ENCODE results near the gene RAB43. TPM values are rescaled to one million over a fixed set of nuclear protein-coding genes. Genes with fewer than 3 reads are reported as not detected.

Gene RAB43
- total and polyA plus RNA-seq, 3 donors from 2014 or later, result 12.4 to 28.2 (median 27.2) TPM

GRCh38 chr3:129107793-129108192 is 13.8 kb downstream of the RAB43 start:
- Histone ChIP-seq H3K27ac (no peak overlapping the region), H3K27me3 (no peaks in the 10 kb centered on the region), H3K4me1 (peaks cover 27% of the 10 kb centered on the region), H3K36me3 (ENCODE audit: low read depth, missing control alignments) (no peaks in the 10 kb centered on the region), H3K9me3 (no peaks in the 10 kb centered on the region), H3K4me3 (no peak overlapping the region)
- no peak for DNase-seq
- 89 to 91% methylated on average over 8 of the region's 8 CpGs for WGBS, 2 donors
- TF ChIP-seq POLR2A (IDR thresholded peaks at IDR 0.05) (no peak), CTCF (IDR thresholded peaks at IDR 0.05) (no peak)
- intact Hi-C loops (cut with DNase I; ENCODE audit: low total_unique reads), result no loop called here

- no peaks in the 10 kb centered on the region for H3K27me3 ChIP-seq
- DNase-seq, result no peak
- intact Hi-C loops (cut with DNase I; ENCODE audit: low total_unique reads), result no loop called here
- H3K27ac ChIP-seq, result no peak overlapping the region
- no peak overlapping the region for H3K4me3 ChIP-seq
- WGBS, 2 donors, result 75 to 77% methylated on average over 14 to 19 of the region's 19 CpGs
- H3K9me3 ChIP-seq, result no peaks in the 10 kb centered on the region
- H3K36me3 ChIP-seq (ENCODE audit: low read depth, missing control alignments), result no peaks in the 10 kb centered on the region
- H3K4me1 ChIP-seq, result peaks cover 28% of the 10 kb centered on the region
- no peak for TF ChIP-seq CTCF (IDR thresholded peaks at IDR 0.05)
- TF ChIP-seq POLR2A (IDR thresholded peaks at IDR 0.05), result no peak
Observed at GRCh38 chr3:129106866-129107565, 14.6 kb downstream of the RAB43 start.

GRCh38 chr3:129106320-129106719 is 15.3 kb downstream of the RAB43 start:
- Histone ChIP-seq H3K4me3 (no peak overlapping the region), H3K27me3 (no peaks in the 10 kb centered on the region), H3K27ac (no peak overlapping the region), H3K36me3 (ENCODE audit: low read depth, missing control alignments) (no peaks in the 10 kb centered on the region), H3K4me1 (peaks cover 35% of the 10 kb centered on the region), H3K9me3 (no peaks in the 10 kb centered on the region)
- 70 to 83% methylated on average over 5 of the region's 5 CpGs for WGBS, 2 donors
- peak; percentile 42 for DNase-seq
- TF ChIP-seq CTCF (IDR thresholded peaks at IDR 0.05) (no peak), POLR2A (IDR thresholded peaks at IDR 0.05) (no peak)
- intact Hi-C loops (cut with DNase I; ENCODE audit: low total_unique reads), result no loop called here

GRCh38 chr3:129105862-129106261 is 15.7 kb downstream of the RAB43 start:
- intact Hi-C loops (cut with DNase I; ENCODE audit: low total_unique reads), result no loop called here
- Histone ChIP-seq H3K9me3 (no peaks in the 10 kb centered on the region), H3K4me3 (no peak overlapping the region), H3K36me3 (ENCODE audit: low read depth, missing control alignments) (no peaks in the 10 kb centered on the region), H3K4me1 (peaks cover 36% of the 10 kb centered on the region), H3K27me3 (no peaks in the 10 kb centered on the region), H3K27ac (no peak overlapping the region)
- WGBS, 2 donors, result 38 to 39% methylated on average over 4 of the region's 4 CpGs
- no peak for DNase-seq
- no peak for TF ChIP-seq CTCF (IDR thresholded peaks at IDR 0.05)
- no peak for TF ChIP-seq POLR2A (IDR thresholded peaks at IDR 0.05)

- H3K9me3 ChIP-seq, result no peaks in the 10 kb centered on the region
- no peak for TF ChIP-seq POLR2A (IDR thresholded peaks at IDR 0.05)
- no peak for TF ChIP-seq CTCF (IDR thresholded peaks at IDR 0.05)
- H3K36me3 ChIP-seq (ENCODE audit: low read depth, missing control alignments), result no peaks in the 10 kb centered on the region
- no peak overlapping the region for H3K4me3 ChIP-seq
- peaks cover 36% of the 10 kb centered on the region for H3K4me1 ChIP-seq
- intact Hi-C loops (cut with DNase I; ENCODE audit: low total_unique reads), result no loop called here
- no peak for DNase-seq
- no peak overlapping the region for H3K27ac ChIP-seq
- no peaks in the 10 kb centered on the region for H3K27me3 ChIP-seq
- 74 to 81% methylated on average over 6 of the region's 6 CpGs for WGBS, 2 donors
Observed at GRCh38 chr3:129104498-129105079, 17.0 kb downstream of the RAB43 start.

Data from testis (tissue), 3 donors.